GM19238 (cell line): ENCODE results near the gene OCA2.

ENCODE experiments used
- DNase-seq: peaks from one replicate; pipeline ENCODE4 v3.0.0; 2011; ENCODE audit warnings: low spot score; ENCODE audit not compliant: insufficient read length

The OCA2 gene

DNA sequence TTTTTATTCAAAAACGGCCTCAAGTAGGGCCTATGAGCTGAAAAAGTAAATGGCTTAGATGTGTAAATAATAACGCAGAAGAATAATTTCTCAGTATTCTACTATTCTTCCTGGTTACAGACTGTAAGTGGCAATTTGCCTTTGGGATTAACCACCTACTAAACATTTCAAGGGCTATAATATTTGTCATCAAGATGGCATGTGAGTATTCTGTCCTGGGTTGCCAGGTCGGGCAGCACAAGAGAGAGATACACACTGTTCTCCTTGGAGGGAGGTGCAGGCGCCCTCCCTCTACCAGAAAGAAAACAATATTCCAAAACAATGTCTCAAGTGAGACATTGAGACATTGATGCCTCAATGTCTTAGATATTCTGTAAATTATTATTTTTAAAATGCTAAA lies 278.4 kb downstream of the OCA2 start:
- DNase-seq, result no peak

DNA sequence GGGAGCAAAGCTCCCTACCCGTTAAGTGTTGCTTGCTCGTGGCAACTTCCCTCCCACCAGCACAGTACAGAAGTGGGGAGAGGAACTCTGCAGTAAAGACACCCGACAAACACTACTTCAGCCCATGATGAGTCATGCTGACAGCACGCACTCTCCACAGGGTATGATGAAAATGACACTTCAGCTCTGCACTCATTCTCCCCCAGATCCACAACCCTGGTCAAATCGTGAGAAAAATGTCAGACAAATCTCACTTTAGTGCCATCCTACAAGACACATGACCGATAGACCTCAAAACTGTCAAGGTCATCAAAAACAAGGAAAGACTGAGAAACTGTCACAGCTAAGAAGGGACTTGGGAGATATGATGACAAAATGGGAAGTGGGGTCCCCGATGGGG lies 278.9 kb downstream of the OCA2 start:
- no peak for DNase-seq

DNA sequence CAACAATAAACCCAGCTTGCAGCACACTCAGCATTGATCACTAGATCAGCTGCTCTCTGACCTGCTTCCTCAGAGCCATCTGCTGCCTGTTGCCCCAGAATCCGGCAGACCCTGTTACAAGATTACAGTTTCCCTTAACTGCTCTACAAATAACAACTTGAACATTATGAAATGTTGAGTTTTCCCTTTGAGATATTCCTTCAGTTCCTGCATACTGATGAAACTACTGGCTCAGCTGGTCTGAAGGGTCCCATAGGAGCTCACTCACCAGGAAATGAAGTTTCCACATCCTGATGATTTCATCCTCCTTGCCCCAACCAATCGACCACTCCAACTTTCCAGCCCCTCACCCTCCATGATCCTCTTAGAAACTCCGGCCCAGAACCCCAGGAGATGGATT lies 281.9 kb downstream of the OCA2 start:
- no peak for DNase-seq

DNA sequence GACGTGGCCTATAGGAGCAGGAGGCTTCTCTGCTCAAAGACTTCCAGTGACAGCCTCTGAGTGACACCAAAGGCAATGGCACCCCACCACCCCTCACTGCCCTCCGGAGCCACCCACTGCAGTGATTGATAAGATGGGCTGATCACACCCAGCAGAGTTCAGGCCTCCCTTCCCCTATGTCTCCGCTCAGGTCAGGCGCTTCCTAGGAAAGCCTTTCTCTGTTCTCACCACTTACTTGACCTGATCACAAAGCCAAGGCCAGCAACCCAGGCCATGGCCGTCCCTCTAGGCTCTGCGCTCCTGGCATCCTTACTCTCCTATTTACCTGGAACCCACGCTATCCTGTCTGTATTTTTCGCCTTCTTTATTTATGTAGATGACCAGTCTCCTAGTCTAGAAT lies 282.3 kb downstream of the OCA2 start:
- DNase-seq, result no peak

DNA sequence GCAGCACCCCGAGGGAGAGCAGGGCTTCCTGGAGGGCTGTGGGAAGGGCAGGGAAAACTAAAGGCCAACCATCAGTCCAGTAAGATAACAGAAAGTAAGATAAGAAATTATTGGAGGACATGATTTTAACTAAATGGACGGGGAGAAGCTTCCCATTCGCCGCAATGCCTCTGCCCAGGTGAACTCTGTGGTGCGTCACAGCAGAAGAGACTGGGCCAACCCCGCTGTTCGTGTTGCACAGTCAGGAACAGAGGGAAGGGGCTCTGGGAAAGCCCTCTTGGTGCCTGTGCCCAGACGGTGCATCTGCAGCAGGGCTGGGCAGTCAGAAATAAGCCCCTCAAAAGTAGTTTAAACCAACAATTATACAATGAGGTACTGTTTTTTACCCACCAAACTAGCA lies 284.1 kb downstream of the OCA2 start:
- DNase-seq, result no peak

DNA sequence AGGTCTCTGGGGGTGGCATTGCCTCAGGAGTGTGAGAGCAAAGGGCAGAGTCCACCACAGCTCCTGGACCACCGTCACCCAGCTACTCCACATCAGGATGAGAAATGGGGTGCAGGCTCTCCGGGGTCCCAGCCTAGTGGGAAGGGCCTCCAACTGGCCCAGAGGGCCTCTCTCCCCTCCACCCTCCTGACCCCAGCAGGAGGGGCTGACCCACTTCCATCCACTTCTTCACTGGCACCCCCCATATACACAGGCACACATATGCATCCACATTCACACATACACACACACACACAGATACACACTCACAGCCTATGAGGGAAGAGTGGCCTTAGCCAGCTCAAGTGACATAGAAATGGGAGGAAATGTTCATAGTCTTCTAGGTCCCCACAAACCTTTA lies 286.0 kb downstream of the OCA2 start:
- DNase-seq, result no peak

- no peak for DNase-seq
Measured at GRCh38 chr15:27808182-27808581, 290.9 kb downstream of the OCA2 start.

DNA sequence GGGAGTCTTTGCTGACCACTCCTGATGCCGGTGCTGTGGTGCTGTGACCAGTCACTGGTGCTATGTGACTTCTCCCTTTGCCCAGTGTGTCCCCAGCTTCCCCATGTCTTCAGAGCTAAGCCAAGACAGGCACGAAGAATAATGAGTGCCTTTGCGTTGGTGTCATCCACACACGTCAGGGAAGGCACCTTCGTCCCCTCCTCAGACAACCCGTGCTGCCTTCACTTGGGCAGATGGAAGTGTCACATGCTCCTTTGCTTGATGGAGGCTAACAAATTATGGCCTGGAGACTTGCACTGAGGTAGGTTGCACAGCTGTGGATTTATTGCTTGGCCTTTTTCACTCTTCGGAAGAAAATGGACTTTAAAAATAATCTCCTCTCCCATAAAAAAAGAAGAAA lies 291.8 kb downstream of the OCA2 start:
- no peak for DNase-seq

GRCh38 chr15:27806396-27806795 lies 292.7 kb downstream of the OCA2 start:
- no peak for DNase-seq

- no peak for DNase-seq
Measured at GRCh38 chr15:27805261-27806220, 293.6 kb downstream of the OCA2 start.

DNA sequence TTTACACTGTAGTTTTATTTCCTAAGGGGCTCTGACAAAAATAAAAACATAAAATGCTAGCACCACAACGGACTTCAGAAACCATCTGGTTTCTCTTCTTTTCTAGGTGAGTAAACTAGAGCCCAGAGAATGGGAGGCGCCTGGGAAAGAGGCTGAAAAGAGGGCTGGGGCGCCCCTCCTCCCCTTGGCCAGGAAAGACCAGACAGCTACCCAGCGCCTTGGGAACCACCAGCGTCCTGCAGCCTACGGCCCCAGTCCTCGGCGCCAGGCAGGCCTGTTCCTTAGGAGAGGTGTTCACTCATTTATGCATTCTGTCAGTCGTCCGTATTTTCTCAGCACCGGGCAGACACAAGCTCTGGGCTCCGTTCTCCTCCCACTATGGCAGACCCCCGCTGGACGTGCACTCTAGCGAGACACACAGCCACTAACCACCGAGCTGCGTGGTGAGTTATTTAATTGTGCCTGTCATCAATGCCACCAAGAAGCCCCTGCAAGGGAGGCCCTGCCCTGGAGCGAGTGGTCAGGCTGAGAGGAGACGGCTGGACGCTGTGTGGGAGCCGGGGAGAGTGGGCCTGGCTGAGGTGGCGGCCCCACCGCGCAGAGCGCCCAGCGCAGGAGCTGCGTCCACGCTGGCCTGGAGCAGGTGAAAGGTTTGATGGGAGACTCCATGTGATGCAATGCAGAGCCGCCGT lies 294.4 kb downstream of the OCA2 start:
- no peak for DNase-seq

DNA sequence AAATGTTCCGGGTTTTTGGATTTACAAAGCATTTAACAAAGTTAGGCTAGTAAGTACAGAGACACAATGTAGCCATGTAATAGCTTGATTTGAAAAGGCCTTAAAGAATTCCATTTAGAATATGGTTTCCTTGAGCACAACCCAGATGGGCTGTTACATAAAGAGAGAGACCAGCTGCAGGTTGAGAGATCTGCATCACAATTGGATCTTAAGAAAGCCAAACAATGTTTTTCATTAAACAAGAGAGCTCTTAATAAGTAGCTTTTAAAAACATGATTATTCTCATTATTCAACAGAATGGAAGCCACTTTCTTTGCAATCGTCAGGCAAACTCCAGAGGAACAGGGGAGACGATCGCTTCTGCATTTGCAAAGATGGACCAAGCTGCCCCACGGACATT lies 300.3 kb downstream of the OCA2 start:
- DNase-seq, result no peak

DNA sequence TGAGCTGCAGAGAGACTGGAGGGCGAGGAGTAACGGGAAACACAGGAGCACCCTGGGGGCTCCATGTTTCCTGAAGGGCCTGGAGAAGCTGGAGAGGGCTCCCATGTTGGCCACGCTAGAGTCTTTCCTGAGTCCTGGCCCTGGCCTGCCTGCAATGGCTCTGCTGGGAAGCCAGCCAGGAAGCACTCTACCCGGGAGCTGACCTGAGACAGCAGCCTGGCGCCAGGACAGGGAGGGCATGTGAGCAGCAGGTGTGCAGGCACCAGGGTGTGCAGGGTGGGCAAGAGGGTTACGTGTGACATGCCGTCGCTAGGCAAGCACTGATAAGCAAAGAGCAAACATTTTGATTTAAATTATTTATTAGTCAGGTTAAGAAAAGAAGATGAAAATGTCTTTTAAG lies 301.4 kb downstream of the OCA2 start:
- DNase-seq, result no peak

DNA sequence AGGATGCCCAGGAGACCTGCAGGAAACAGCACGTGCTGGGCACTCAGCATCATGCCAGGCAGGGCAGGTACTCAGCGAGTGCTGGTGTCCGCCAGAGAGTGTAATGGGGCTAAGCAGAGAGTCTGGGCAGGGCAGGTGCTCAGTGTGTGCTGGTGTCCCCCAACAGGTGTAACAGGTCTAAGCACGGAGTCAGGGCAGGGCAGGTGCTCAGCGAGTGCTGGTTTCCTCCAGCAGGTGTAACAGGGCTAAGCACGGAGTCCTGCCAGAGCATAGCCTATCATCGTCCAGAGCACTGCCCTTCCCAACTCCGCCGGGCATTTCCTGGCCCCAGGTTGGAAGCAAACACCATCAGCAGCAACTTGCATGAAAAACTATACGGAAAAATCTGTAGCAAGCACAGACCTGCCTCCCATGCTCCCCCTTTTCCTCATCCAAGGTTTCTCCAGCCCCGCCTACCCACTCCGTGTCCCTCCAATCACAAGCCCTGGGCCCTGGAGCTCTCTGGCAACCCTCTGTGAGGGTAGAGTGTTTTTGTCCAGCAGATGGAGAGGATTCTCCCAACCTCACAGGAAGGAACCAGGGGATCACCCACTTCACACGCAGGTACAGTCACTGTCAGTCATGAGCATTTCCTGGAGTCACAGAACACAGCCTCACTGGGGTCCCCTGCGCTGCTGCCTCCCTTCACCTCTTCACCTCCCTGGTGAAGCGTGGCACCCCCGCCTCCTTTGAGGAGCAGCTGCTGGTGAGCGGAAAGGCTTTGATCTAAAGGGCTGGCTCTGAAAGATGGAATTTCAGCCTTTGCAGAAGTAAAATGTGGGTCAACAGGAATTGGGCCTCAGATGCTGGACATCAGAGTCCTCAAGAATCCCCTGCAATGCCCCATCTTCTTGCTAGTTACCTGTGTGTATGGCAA lies 302.5 kb downstream of the OCA2 start:
- DNase-seq, result no peak

- DNase-seq, result no peak
Measured at GRCh38 chr15:27792756-27793264, 306.3 kb downstream of the OCA2 start.

- DNase-seq, result no peak
Measured at GRCh38 chr15:27790270-27790669, 308.8 kb downstream of the OCA2 start.

GRCh38 chr15:27787931-27788330 lies 311.2 kb downstream of the OCA2 start:
- no peak for DNase-seq

DNA sequence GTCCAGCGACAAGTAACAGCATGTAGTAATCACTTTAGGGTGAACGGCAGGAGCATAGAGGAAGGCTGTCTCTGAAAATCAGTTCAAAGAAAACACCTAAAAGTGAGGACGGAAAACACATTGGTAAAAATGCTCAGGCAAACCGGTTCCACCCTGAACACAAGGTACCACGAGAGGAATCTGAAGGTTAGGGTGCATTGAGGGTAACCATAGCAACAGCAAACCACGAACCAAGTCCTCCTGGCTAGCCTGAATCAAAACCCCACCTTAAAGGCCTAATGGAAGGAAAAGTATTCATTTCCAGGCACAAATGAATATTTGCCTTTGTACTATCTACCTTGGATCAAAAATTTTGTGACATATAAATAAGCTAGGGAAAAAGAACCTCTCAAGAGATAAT lies 315.0 kb downstream of the OCA2 start:
- DNase-seq, result no peak

DNA sequence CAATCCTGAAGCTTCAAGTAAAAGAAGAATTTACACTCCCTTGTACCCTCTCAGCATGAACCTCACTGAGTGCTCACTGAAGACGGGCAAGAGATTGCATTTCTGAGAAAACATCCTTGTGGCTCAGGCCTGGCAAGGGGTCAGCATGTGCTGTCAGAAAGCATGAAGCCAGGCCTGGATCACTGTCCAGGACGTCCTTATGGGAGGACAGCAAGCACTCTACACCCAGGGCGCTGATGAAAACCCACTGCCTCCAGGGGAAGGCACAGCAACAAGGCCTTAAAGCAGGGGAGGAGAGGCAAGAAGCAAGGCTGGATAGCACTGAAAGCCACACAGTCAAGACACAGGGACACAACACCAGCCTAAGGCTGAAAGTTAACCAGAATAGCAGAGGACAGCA lies 315.4 kb downstream of the OCA2 start:
- no peak for DNase-seq

DNA sequence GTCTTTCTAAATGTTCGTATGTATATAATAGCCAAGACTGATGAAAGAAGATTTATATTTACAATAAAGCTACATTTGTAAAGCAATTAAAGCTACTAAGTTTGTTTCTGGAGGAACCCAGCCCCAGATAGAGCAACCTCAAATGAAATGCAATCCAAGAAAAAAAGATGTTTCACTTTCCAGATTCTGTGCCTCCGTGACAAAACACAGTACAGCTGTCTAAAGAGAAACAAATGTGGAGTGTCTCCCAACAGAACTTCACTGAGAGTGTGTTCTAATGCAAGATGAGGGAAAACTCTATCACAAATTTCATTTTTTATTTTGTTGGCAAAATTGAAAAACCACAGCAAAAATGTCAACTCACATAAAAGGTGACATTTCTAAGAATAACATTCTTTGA lies 317.0 kb downstream of the OCA2 start:
- DNase-seq, result no peak

DNA sequence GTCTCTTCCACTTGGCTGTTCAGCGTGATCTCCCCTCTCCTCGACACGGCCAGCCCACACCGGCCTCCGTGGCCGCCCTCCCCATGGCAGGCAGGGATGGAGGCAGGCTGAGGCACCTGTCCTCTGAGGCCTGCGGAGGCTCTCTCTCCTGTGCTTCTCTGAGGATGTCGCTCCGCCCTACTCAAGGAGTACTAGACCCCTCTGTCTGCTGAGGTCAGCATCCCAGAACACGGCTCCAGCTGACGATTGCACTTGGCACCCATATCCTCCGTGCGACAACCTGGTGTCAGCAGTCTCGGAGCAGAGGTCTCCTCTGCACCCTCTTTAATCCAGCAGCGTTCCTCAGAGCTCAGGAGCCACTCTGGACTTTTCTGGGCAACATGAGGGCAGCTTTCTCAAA lies 322.6 kb downstream of the OCA2 start:
- DNase-seq, result no peak

GRCh38 chr15:27774638-27775037 lies 324.5 kb downstream of the OCA2 start:
- no peak for DNase-seq
